Endothelial cell of umbilical vein (primary cell): ENCODE measurements around the gene DYNC2LI1. TPM values are rescaled to one million over a fixed set of nuclear protein-coding genes. Genes with fewer than 3 reads are reported as not detected.

Experiments
- BruUV-seq: library from RNA; stranded (reverse); fragments of 400-500 nt; replicated peaks from 2 replicates; lab custom pipeline; 2021; lab: Mats Ljungman, UMichigan
- CTCF ChIA-PET: fragments of 300-600, 350-600 bp; sonication (Branson Sonifier 250); formaldehyde crosslinking; loops from one replicate; lab custom pipeline; 2021; ENCODE audit warnings: antibody characterized with exemption, inconsistent platforms; lab: Charles Lee
- POLR2A ChIA-PET: fragments of 300-600, 350-600 bp; sonication (Branson Sonifier 250); formaldehyde crosslinking; loops from one replicate; lab custom pipeline; 2021; ENCODE audit warnings: antibody characterized with exemption, inconsistent platforms; lab: Charles Lee
- DNase-seq: peaks from one replicate; pipeline ENCODE4 v3.0.0-alpha.2; 2011; ENCODE audit warnings: low read depth, low spot score
- FAIRE-seq: peaks from 2 replicates; lab custom pipeline; 2011; peaks lifted over from hg19 to GRCh38; lab: Jason Lieb, UNC
- H2AFZ ChIP-seq: 2 replicates; pipeline ENCODE4 v1.6.0; 2012; ENCODE audit warnings: low read depth, low read length, control low read depth, inconsistent platforms
- H3K27ac ChIP-seq: 2 replicates; pipeline ENCODE4 v1.5.1; 2011; ENCODE audit warnings: low read depth, mild to moderate bottlenecking, control low read depth, low read length, moderate library complexity; ENCODE audit not compliant: insufficient read depth
- H3K27me3 ChIP-seq, 2 experiments: 2 replicates each; pipeline versions ENCODE4 v1.6.0 to v1.6.1; 2011; ENCODE audit warnings: low read length in 2 of 2, mixed read lengths in 1 of 2; ENCODE audit not compliant: control insufficient read depth in 2 of 2, insufficient read depth in 2 of 2
- H3K36me3 ChIP-seq, 2 experiments: 2 replicates in 1 of 2; 3 replicates in 1 of 2; pipeline ENCODE4 v1.5.1; 2011; ENCODE audit warnings: low read length in 2 of 2, mild to moderate bottlenecking in 1 of 2, moderate library complexity in 1 of 2; ENCODE audit not compliant: control insufficient read depth in 2 of 2, insufficient read depth in 2 of 2; ENCODE audit errors: extremely low read depth in 1 of 2
- H3K4me1 ChIP-seq: 3 replicates; pipeline ENCODE4 v1.5.1; 2011; ENCODE audit warnings: mild to moderate bottlenecking, low read length; ENCODE audit not compliant: control insufficient read depth, insufficient read depth; ENCODE audit errors: extremely low read depth
- H3K4me2 ChIP-seq: 2 replicates; pipeline ENCODE4 v1.6.1; 2011; ENCODE audit warnings: low read length, control low read depth, mixed read lengths; ENCODE audit not compliant: insufficient read depth
- H3K4me3 ChIP-seq, 3 experiments: fragments of 200-600 bp in 1 of 3; sonication (generic), shearing (Covaris generic) in 1 of 3; replicated peaks in 1 of 3; 2 replicates each; pipeline ENCODE4 v1.5.1; 2011 to 2016; ENCODE audit warnings: control low read depth in 3 of 3, low read length in 3 of 3, mild to moderate bottlenecking in 2 of 3, inconsistent platforms in 1 of 3, low read depth in 1 of 3, moderate library complexity in 1 of 3; ENCODE audit not compliant: insufficient read depth in 1 of 3
- H3K79me2 ChIP-seq: 2 replicates; pipeline ENCODE4 v1.6.0; 2012; ENCODE audit warnings: low read length, inconsistent platforms; ENCODE audit not compliant: control insufficient read depth, insufficient read depth
- H3K9ac ChIP-seq: replicated peaks from 2 replicates; pipeline ENCODE3; 2011; ENCODE audit warnings: low read length, control low read depth; ENCODE audit not compliant: insufficient read depth; ENCODE audit errors: extremely low read depth
- H3K9me1 ChIP-seq: replicated peaks from 3 replicates; pipeline ENCODE4 v1.6.0; 2011; ENCODE audit warnings: mild to moderate bottlenecking, low read length; ENCODE audit not compliant: control insufficient read depth, insufficient read depth; ENCODE audit errors: extremely low read depth
- H3K9me3 ChIP-seq: replicated peaks from 2 replicates; pipeline ENCODE4 v1.5.1; 2012; ENCODE audit warnings: low read length, inconsistent platforms; ENCODE audit not compliant: control insufficient read depth, insufficient read depth
- H4K20me1 ChIP-seq: replicated peaks from 2 replicates; pipeline ENCODE3; 2011; ENCODE audit warnings: mild to moderate bottlenecking, low read length; ENCODE audit not compliant: control insufficient read depth, insufficient read depth; ENCODE audit errors: extremely low read depth
- EZH2 ChIP-seq: IDR thresholded peaks from 2 replicates; pipeline ENCODE4 v1.6.1; 2012; ENCODE audit warnings: borderline replicate concordance, low read depth, mild to moderate bottlenecking, moderate library complexity, low read length, inconsistent platforms; ENCODE audit not compliant: severe bottlenecking
- FOS ChIP-seq: IDR thresholded peaks from 2 replicates; pipeline ENCODE4 v1.6.1; 2011; ENCODE audit warnings: mild to moderate bottlenecking, low read length, moderate library complexity, borderline replicate concordance; ENCODE audit not compliant: insufficient read depth
- GATA2 ChIP-seq: IDR thresholded peaks from 2 replicates; pipeline ENCODE4 v1.7.0; 2011; ENCODE audit warnings: low read depth, mild to moderate bottlenecking, moderate library complexity, mixed read lengths, low read length; ENCODE audit not compliant: insufficient read length, insufficient read depth
- JUN ChIP-seq: IDR thresholded peaks from 2 replicates; pipeline ENCODE4 v1.6.1; 2011; ENCODE audit warnings: borderline replicate concordance, low read depth; ENCODE audit not compliant: insufficient read length, insufficient read depth
- MYC ChIP-seq: IDR thresholded peaks from one replicate; pipeline ENCODE4 v1.6.1; 2011; ENCODE audit warnings: mild to moderate bottlenecking, low read depth, low read length
- POLR2A ChIP-seq: IDR thresholded peaks from 2 replicates; pipeline ENCODE4 v1.6.1; 2012; ENCODE audit warnings: low read depth, mild to moderate bottlenecking, control low read depth, low read length
- POLR2AphosphoS5 ChIP-seq: IDR thresholded peaks from 2 replicates; pipeline ENCODE4 v1.6.1; 2012; ENCODE audit warnings: low read depth, mild to moderate bottlenecking, control low read depth, low read length, moderate library complexity; ENCODE audit not compliant: insufficient read depth
- dilution Hi-C: fragments of 300-500 bp; cut with MboI; formaldehyde crosslinking; loops from one replicate; pipeline ENCODE4 v1.15.0; 2019; ENCODE audit warnings: low sequenced_read_pairs; ENCODE audit not compliant: extremely low pct_ligation_motif_present
- intact Hi-C: fragments of 100-400 bp; cut with micrococcal nuclease; formaldehyde crosslinking; loops from one replicate; pipeline ENCODE4 v1.10.0; 2022
- polyA plus RNA-seq, 4 experiments: library from polyadenylated mRNA; depleted of rRNA in 3 of 4; stranded (reverse) in 3 of 4; unstranded in 1 of 4; fragments of >200 nt; gene quantifications; 2 replicates each; pipeline versions ENCODE4 v1.2.1 to v1.2.3, GENCODE V29; 2011 to 2012; ENCODE audit warnings: missing spikeins in 1 of 4
- total RNA-seq: library from RNA; stranded (reverse); gene quantifications from 2 replicates; pipeline ENCODE4 v1.2.3, GENCODE V29; 2021
- TF ChIP-seq, protein P1 (sequence below): IDR thresholded peaks from 2 replicates; pipeline ENCODE4 v1.6.1; 2011; ENCODE audit not compliant: insufficient read depth, insufficient read length
- TF ChIP-seq, protein P2 (sequence below), 2 donors: IDR thresholded peaks; 1 replicate in 1 of 2; 2 replicates in 1 of 2; pipeline ENCODE4 v1.5.1; 2011; ENCODE audit warnings: low read length in 2 of 2, mild to moderate bottlenecking in 2 of 2, moderate library complexity in 2 of 2, control low read depth in 1 of 2, inconsistent platforms in 1 of 2, low read depth in 1 of 2; ENCODE audit not compliant: insufficient read depth in 1 of 2; ENCODE audit errors: extremely low read depth in 1 of 2

DYNC2LI1 gene
- total and polyA plus RNA-seq, 2 donors (not counting 3 experiments of a cell fraction or from before 2014, with no cell fraction given) = 4.2 to 8.7 TPM

DNA sequence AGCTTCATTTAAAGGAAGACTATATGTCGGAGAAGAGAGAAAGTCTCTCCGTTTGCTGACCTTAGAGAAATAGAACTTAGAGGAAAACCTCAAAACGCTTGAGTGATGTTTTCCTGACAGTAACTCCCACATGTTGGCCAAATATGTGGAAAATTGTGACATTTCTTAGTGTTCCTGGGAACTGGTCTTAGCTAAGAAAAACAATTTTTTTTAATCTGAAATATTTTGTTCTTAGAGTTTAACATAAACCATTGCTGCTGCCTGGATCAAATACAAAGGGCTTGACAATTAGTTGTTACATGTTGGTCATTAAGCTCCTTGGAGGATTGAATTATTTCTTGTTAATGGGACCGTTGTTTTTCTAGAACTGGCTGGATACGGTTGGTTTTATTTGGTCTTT lies 16.3 kb downstream of the DYNC2LI1 start:
- no peak overlapping the region for H2AFZ ChIP-seq
- H3K9ac ChIP-seq = no peak overlapping the region
- H3K4me2 ChIP-seq = no peak overlapping the region
- CTCF ChIA-PET = no interaction called here
- H3K9me1 ChIP-seq = no peaks in the 10 kb centered on the region
- H3K9me3 ChIP-seq = no peaks in the 10 kb centered on the region
- H4K20me1 ChIP-seq = no peaks in the 10 kb centered on the region
- no peak for DNase-seq
- H3K36me3 ChIP-seq = no peaks in the 10 kb centered on the region
- no peaks in the 10 kb centered on the region for H3K4me1 ChIP-seq
- no peak for FAIRE-seq
- H3K4me3 ChIP-seq = no peak overlapping the region
- H3K27me3 ChIP-seq = no peaks in the 10 kb centered on the region
- POLR2A ChIA-PET = no interaction called here
- H3K27ac ChIP-seq = no peak overlapping the region
- dilution Hi-C loops (no loop called here), intact Hi-C loops (no loop called here)
- no peak for TF ChIP-seq EZH2
- TF ChIP-seq, protein P1, sequence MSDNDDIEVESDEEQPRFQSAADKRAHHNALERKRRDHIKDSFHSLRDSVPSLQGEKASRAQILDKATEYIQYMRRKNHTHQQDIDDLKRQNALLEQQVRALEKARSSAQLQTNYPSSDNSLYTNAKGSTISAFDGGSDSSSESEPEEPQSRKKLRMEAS = no peak
- TF ChIP-seq JUN = no peak
- no peak for TF ChIP-seq POLR2AphosphoS5
- TF ChIP-seq POLR2A = no peak
- no peak for TF ChIP-seq MYC
- no peaks in the 10 kb centered on the region for H3K79me2 ChIP-seq
- BruUV-seq = no TSS peak

DNA sequence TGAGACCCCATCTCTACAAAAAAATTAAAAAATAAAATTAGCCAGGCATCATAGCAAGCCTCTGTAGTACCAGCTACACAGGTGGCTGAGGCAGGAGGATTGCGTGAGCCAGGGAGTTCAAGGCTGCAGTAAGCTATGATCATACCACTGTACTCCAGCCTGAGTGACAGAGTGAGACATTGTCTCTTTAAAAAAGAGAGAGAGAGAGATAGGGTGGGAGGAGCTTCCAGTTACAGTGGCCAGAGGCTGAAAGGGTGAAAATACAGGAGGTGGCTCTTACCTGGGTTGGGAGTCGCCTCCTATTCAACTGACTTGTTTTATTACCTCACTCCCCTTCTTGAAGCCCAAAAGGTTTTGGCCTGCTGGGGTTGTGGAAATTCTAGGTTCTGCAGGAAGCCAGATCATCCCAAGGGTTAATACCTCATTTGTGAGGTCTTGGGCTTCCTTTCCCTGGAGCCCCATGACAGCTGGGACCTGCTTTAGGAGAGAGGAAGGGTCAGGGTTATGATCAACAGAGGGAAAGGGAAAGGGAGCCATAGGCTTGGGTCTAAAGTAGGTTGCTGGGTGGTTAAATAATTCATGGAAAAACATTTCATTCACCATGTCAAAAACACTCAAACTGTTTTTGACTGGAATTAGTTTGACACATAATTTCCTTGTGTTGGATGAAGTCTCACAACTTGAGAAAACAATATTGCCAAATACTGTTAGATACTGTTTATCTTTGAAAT lies 17.4 kb downstream of the DYNC2LI1 start:
- CTCF ChIA-PET = no interaction called here
- FAIRE-seq = no peak
- TF ChIP-seq POLR2A (no peak), FOS (no peak), JUN (no peak), POLR2AphosphoS5 (no peak), MYC (no peak), GATA2 (no peak), EZH2 (no peak)
- TF ChIP-seq, protein P2, sequence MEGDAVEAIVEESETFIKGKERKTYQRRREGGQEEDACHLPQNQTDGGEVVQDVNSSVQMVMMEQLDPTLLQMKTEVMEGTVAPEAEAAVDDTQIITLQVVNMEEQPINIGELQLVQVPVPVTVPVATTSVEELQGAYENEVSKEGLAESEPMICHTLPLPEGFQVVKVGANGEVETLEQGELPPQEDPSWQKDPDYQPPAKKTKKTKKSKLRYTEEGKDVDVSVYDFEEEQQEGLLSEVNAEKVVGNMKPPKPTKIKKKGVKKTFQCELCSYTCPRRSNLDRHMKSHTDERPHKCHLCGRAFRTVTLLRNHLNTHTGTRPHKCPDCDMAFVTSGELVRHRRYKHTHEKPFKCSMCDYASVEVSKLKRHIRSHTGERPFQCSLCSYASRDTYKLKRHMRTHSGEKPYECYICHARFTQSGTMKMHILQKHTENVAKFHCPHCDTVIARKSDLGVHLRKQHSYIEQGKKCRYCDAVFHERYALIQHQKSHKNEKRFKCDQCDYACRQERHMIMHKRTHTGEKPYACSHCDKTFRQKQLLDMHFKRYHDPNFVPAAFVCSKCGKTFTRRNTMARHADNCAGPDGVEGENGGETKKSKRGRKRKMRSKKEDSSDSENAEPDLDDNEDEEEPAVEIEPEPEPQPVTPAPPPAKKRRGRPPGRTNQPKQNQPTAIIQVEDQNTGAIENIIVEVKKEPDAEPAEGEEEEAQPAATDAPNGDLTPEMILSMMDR (IDR thresholded peaks at IDR 0.05; ENCODE audit: extremely low read depth in 1 of 2, insufficient read depth in 1 of 2, low read depth in 1 of 2, low read length in 2 of 2) = no peak
- TF ChIP-seq, protein P1 = no peak

More for the DNA sequence above, 17.4 kb downstream of the DYNC2LI1 start:
- H4K20me1 ChIP-seq = no peaks in the 10 kb centered on the region
- no peak overlapping the region for H2AFZ ChIP-seq
- no peaks in the 10 kb centered on the region for H3K4me1 ChIP-seq
- H3K9ac ChIP-seq = no peak overlapping the region
- no peaks in the 10 kb centered on the region for H3K9me1 ChIP-seq
- POLR2A ChIA-PET = no interaction called here
- no peak overlapping the region for H3K4me2 ChIP-seq
- no TSS peak for BruUV-seq
- intact Hi-C loops (no loop called here), dilution Hi-C loops (no loop called here)
- H3K4me3 ChIP-seq = no peak overlapping the region
- H3K27me3 ChIP-seq = no peaks in the 10 kb centered on the region
- DNase-seq = no peak
- H3K36me3 ChIP-seq = no peaks in the 10 kb centered on the region
- H3K79me2 ChIP-seq = no peaks in the 10 kb centered on the region
- H3K9me3 ChIP-seq = no peaks in the 10 kb centered on the region
- no peak overlapping the region for H3K27ac ChIP-seq
